ENCODE results near the gene CTBP2.

The CTBP2 gene

DNA sequence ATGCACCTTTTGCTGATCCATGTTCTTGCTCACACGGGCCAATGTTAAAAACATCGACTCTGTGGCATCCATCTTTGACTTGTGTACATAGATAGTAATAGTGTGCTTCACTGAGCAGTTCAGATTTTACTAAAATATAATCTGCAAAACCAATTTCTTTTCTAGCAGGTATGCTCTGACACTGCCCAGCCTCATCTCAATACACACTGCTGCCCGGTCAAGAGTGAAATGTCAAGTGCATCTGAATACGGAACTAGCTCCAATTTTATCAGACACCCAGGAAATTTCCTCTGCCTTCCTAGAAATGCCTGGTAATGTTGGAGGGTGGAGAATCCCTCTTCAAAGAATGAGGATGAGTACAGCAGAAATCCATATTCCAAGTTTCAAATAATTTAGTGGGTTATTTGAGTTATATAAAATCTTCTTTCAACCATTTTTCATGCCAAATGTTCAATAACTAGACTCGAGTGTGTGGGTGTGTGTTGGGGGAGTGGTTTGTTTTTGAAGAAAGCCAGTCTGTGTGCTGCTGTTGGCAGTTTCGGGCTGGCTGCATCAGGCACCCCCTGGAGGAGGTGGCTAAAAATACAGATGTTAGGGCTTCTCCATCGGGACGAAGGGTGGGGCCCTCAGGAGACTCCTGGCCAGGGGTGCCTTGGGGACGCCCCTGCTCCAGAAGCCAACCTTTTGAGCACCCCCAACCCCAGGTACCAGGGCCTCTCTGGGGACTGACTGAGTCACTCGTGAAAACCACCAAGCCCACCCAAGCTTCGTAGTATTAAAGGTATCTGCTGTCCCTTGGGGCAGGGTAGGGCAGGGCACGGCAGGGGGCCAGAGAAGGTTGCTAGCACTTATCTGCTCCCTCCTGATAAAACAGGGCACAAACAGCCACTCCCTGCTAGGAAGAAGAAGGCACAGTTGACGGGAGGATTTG is 15.4 kb downstream of the CTBP2 start:
- TF ChIP-seq, protein P1, sequence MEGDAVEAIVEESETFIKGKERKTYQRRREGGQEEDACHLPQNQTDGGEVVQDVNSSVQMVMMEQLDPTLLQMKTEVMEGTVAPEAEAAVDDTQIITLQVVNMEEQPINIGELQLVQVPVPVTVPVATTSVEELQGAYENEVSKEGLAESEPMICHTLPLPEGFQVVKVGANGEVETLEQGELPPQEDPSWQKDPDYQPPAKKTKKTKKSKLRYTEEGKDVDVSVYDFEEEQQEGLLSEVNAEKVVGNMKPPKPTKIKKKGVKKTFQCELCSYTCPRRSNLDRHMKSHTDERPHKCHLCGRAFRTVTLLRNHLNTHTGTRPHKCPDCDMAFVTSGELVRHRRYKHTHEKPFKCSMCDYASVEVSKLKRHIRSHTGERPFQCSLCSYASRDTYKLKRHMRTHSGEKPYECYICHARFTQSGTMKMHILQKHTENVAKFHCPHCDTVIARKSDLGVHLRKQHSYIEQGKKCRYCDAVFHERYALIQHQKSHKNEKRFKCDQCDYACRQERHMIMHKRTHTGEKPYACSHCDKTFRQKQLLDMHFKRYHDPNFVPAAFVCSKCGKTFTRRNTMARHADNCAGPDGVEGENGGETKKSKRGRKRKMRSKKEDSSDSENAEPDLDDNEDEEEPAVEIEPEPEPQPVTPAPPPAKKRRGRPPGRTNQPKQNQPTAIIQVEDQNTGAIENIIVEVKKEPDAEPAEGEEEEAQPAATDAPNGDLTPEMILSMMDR (IDR thresholded peaks at IDR 0.05; ENCODE audit: control extremely low read depth, extremely low read depth, low read depth, missing control alignments), result peak; percentile 27
- peak; percentile 52 for DNase-seq (ENCODE audit: extremely low spot score)
- ChIA-PET CTCF (interaction anchor here (1.0 to 1.3 kb wide), 2 partner anchors 9 to 25 kb away, joined by 3 to 5 read pairs; no protein-coding TSS in a partner anchor), POLR2A (no interaction called here)

DNA sequence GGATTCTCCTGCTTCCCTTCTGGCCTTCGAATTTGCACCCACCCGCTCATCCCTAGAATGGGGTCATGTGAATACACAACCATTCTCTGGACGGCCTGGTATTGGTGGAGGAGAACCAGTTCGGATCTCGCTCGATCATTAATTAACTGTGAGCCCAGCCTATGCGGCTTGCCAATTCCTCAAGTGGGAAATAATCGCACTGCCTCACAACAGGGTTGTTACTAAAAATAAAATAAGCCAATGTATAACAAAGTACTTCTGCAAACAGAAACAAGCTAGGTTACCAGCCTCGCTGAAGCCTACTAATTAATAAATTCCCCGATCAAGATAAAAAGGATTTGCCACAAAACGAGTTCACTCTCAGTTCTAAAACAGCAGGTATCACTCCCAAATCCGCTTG is 16.2 kb downstream of the CTBP2 start:
- no peak for DNase-seq (ENCODE audit: extremely low spot score)
- ChIA-PET CTCF (interaction anchor here (1.0 to 1.3 kb wide), 2 partner anchors 10 to 25 kb away, joined by 3 to 5 read pairs; no protein-coding TSS in a partner anchor), POLR2A (no interaction called here)
- TF ChIP-seq, protein P1 (IDR thresholded peaks at IDR 0.05; ENCODE audit: control extremely low read depth, extremely low read depth, low read depth, missing control alignments), result no peak

DNA sequence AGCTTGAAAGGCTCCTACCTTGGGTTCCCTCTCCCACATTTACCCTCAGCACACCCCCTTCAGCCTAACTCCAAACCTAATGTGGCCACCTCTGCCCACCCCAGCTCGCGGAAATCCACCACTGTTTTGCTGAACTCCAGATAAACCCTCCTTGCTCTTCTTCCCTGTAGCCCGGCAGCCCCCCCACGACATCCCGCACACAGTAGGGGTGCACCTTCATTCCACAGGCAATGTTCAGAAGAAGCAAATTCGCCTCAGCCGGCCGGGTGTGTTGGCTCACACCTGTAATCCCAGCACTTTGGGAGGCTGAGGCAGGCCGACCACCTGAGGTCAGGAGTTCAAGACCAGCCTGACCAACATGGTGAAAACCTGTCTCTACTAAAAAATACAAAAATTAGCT is 17.4 kb downstream of the CTBP2 start:
- ChIA-PET POLR2A (no interaction called here), CTCF (no interaction called here)
- TF ChIP-seq, protein P1 (IDR thresholded peaks at IDR 0.05; ENCODE audit: control extremely low read depth, extremely low read depth, low read depth, missing control alignments), result no peak
- no peak for DNase-seq (ENCODE audit: extremely low spot score)

DNA sequence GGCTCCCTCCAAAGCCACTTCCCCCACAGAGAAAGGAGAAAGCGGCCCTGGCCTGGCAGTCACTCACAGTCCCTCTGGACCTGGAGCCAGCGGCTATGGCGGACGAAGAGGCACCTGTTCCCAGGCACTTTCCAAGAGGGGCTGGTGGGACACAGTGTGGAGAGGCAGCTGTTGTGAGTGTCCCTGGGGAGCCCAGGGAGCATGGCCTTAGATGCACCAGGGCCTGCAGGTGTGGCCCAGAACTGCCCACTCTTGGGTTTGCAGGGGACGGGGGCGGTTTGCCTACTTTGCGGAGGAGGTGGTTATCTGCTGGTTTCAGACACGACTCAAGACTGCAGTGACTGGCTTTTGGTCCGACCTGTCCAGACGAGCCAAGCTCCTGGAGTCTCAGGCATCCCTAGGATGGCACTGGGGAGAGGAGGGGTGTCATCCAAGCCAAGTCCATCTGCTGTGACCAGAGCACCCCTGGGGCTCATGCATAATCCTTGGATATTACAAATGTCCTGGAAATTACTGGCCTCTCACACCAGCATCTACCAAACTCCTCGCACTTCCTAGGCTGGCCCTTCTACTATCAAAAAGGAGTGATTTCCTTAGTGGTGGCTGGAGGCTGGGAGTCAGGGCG is 18.4 kb downstream of the CTBP2 start:
- CTCF ChIA-PET, result no interaction called here
- TF ChIP-seq, protein P1 (IDR thresholded peaks at IDR 0.05; ENCODE audit: control extremely low read depth, extremely low read depth, low read depth, missing control alignments), result no peak
- POLR2A ChIA-PET, result no interaction called here
- DNase-seq (ENCODE audit: extremely low spot score), result no peak

DNA sequence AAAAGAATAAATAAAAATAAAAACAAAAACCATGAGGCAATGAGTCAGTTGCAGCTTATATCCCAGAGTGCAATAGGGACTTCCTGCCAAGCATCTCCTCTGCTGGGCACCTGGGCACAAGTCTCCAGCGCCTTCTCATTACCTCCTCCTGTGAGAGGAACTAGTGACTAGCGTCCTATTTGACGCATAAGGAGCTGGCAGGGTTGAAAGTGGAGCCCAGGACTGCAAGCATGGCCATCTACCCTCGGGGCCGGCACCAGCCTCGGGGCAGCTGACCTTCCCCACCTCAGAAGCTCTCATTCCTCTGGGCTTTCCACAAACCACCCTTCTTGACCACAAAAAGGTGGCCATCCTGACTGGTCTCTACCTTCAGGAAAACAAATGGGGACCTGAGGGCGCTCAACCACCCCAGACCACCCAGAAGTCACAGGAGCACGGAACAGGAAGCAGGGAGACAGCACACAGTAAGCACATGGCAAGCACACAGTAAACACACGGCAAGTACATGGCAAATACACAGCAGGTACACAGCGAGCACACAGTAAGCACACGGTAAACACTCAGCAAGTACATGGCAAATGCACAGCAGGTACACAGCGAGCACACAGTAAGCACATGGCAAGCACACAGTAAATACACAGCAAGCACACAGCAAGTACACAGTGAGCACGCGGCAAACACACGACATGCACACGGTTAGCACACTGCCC is 19.1 kb downstream of the CTBP2 start:
- POLR2A ChIA-PET, result no interaction called here
- CTCF ChIA-PET, result no interaction called here
- TF ChIP-seq, protein P1 (IDR thresholded peaks at IDR 0.05; ENCODE audit: control extremely low read depth, extremely low read depth, low read depth, missing control alignments), result no peak
- no peak for DNase-seq (ENCODE audit: extremely low spot score)

DNA sequence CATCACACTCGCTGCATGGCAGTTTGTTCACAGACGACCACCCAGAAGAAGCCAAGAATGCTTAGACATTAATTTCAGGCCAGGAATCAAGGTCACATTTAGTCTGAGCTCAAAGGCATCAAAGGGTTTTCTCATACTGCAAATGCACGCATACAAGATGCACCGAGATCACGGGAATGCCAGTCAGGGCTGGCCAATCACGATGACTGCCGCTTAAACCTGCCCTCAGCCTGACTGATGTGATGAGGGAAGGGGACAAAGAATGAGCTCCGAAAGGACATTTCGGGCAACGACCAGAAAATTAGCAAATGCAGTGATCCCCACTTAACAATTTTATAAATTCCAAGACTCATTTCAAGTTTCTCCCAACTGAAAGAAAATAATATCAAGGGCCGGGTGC is 20.2 kb downstream of the CTBP2 start:
- ChIA-PET CTCF (interaction anchor here (1.1 to 1.2 kb wide), 2 partner anchors 23 to 93 kb away, joined by 3 to 4 read pairs; no protein-coding TSS in a partner anchor), POLR2A (no interaction called here)
- TF ChIP-seq, protein P1 (IDR thresholded peaks at IDR 0.05; ENCODE audit: control extremely low read depth, extremely low read depth, low read depth, missing control alignments), result no peak
- DNase-seq (ENCODE audit: extremely low spot score), result no peak

Data from GM10248 (cell line).